CD4-positive, alpha-beta memory T cell (primary cell): ENCODE results near the gene TMF1. TPM values are rescaled to one million over a fixed set of nuclear protein-coding genes. Genes with fewer than 3 reads are reported as not detected.
A peak's percentile ranks its signal among the peaks of the same experiment; 100 is the strongest.

Experiments used
- CTCF ChIA-PET: fragments of 350-600 bp; sonication (Branson Sonifier 250); formaldehyde crosslinking; loops from one replicate; lab custom pipeline; 2021; ENCODE audit warnings: inconsistent platforms; ENCODE audit not compliant: partially characterized antibody; lab: Charles Lee
- POLR2A ChIA-PET: fragments of 350-600 bp; sonication (Branson Sonifier 250); formaldehyde crosslinking; loops from one replicate; lab custom pipeline; 2021; ENCODE audit not compliant: partially characterized antibody; lab: Charles Lee
- DNase-seq, 5 donors: peaks; one replicate each; pipeline versions ENCODE4 v3.0.0 to v3.0.0-alpha.2; 2020 to 2022; ENCODE audit warnings: mixed read lengths in 1 of 5
- H3K27ac ChIP-seq: one replicate; pipeline ENCODE4 v1.7.0; 2013; ENCODE audit warnings: low read depth, low read length
- H3K27me3 ChIP-seq: 2 replicates; pipeline ENCODE4 v1.7.0; 2013; ENCODE audit warnings: mild to moderate bottlenecking, low read length, moderate library complexity; ENCODE audit not compliant: insufficient read depth
- H3K36me3 ChIP-seq: 2 replicates; pipeline ENCODE4 v1.7.0; 2013; ENCODE audit warnings: mild to moderate bottlenecking, low read length, moderate library complexity; ENCODE audit not compliant: insufficient read depth
- H3K4me1 ChIP-seq: 2 replicates; pipeline ENCODE4 v1.7.0; 2013; ENCODE audit warnings: mild to moderate bottlenecking, low read length, moderate library complexity; ENCODE audit not compliant: insufficient read depth
- H3K4me3 ChIP-seq, 2 donors: one replicate each; pipeline ENCODE4 v1.7.0; 2013; ENCODE audit warnings: low read length in 2 of 2, mild to moderate bottlenecking in 1 of 2
- H3K9me3 ChIP-seq, 2 donors: one replicate each; pipeline ENCODE4 v1.7.0; 2013; ENCODE audit warnings: low read length in 2 of 2, control low read depth in 1 of 2; ENCODE audit not compliant: control insufficient read depth in 1 of 2
- H3K27ac Mint-ChIP-seq, 7 donors: one replicate each; pipeline ENCODE4 v1.8.0; 2020 to 2021; ENCODE audit warnings: mixed read lengths in 7 of 7, mild to moderate bottlenecking in 6 of 7, inconsistent platforms in 3 of 7, moderate library complexity in 3 of 7
- H3K27me3 Mint-ChIP-seq, 2 donors: one replicate each; pipeline ENCODE4 v1.8.0; 2020 to 2021; ENCODE audit warnings: mixed read lengths in 2 of 2
- H3K36me3 Mint-ChIP-seq, 2 donors: one replicate each; pipeline ENCODE4 v1.8.0; 2020 to 2021; ENCODE audit warnings: mixed read lengths in 2 of 2, inconsistent platforms in 1 of 2, mild to moderate bottlenecking in 1 of 2
- H3K4me1 Mint-ChIP-seq, 4 donors: one replicate each; pipeline ENCODE4 v1.8.0; 2020 to 2021; ENCODE audit warnings: mixed read lengths in 4 of 4, mild to moderate bottlenecking in 1 of 4
- H3K4me3 Mint-ChIP-seq, 8 donors: one replicate each; pipeline ENCODE4 v1.8.0; 2020 to 2021; ENCODE audit warnings: mixed read lengths in 8 of 8, mild to moderate bottlenecking in 7 of 8, moderate library complexity in 6 of 8, inconsistent platforms in 3 of 8
- H3K9me3 Mint-ChIP-seq, 8 donors: one replicate each; pipeline ENCODE4 v1.8.0; 2020 to 2021; ENCODE audit warnings: mixed read lengths in 8 of 8, mild to moderate bottlenecking in 5 of 8, inconsistent platforms in 3 of 8, moderate library complexity in 1 of 8
- intact Hi-C: fragments of 100-400 bp; cut with micrococcal nuclease; formaldehyde crosslinking; loops from one replicate; pipeline ENCODE4 v1.15.1; 2023
- polyA plus RNA-seq, 2 donors: library from polyadenylated mRNA; unstranded; fragments of 300-500 nt; fragmentation: Illumina TruSeq; gene quantifications; one replicate each; pipeline ENCODE4 v1.2.3, GENCODE V29; 2021
- total RNA-seq, 2 experiments: library from RNA; stranded (reverse); gene quantifications; one replicate each; pipeline ENCODE4 v1.2.3, GENCODE V29; 2021

The TMF1 gene
- total and polyA plus RNA-seq, 4 experiments from 2014 or later = 42.8 to 61.0 (median 50.8) TPM

- Mint-ChIP-seq H3K27me3 (no peaks in the 10 kb centered on the region), H3K27ac (peak overlapping the region; percentile 42 to 88 (median 79)), H3K9me3 (no peaks in the 10 kb centered on the region), H3K36me3 (peaks cover 21 to 42% of the 10 kb centered on the region in 2 donors), H3K4me3 (peak overlapping the region; percentile 84 to 99 (median 98)), H3K4me1 (peaks cover 56 to 80% (median 64%) of the 10 kb centered on the region in 4 donors)
- H3K36me3 ChIP-seq = peaks cover 4% of the 10 kb centered on the region
- peak overlapping the region; percentile 43 to 44 for H3K4me3 ChIP-seq
- peaks cover 76% of the 10 kb centered on the region for H3K4me1 ChIP-seq
- H3K27ac ChIP-seq = peak overlapping the region; percentile 85
- no peaks in the 10 kb centered on the region for H3K9me3 ChIP-seq
- ChIA-PET CTCF (interaction anchor here (1.0 to 3.8 kb wide), 8 partner anchors 13 to 36 kb away, joined by 3 to 33 read pairs (median 5); partner anchors contain the start of gene TMF1), POLR2A (interaction anchor here (0.7 to 18.6 kb wide), 10 partner anchors 5 to 118 kb away, joined by 3 to 287 read pairs (median 4); partner anchors contain the start of genes EOGT and TMF1)
- H3K27me3 ChIP-seq = no peaks in the 10 kb centered on the region
- DNase-seq = peak in 3 of 5 donors; percentile 16 to 37 (median 33)
- intact Hi-C loops = no loop called here
Observed at GRCh38 chr3:69087030-69087791, 35.1 kb upstream of the TMF1 start.

- peaks cover 75% of the 10 kb centered on the region for H3K4me1 ChIP-seq
- intact Hi-C loops = loop anchor here (2.0 kb wide), 2 partner anchors 35 to 73 kb away; partner anchors contain the start of gene EOGT
- H3K36me3 Mint-ChIP-seq = peaks cover 17 to 38% of the 10 kb centered on the region in 2 donors
- H3K9me3 ChIP-seq = no peaks in the 10 kb centered on the region
- peak; percentile 39 to 80 (median 49) for DNase-seq
- no peaks in the 10 kb centered on the region for H3K27me3 ChIP-seq
- ChIA-PET POLR2A (interaction anchor here (0.7 to 18.6 kb wide), 10 partner anchors 7 to 119 kb away, joined by 3 to 287 read pairs (median 4); partner anchors contain the start of genes EOGT and TMF1), CTCF (interaction anchor here (1.0 to 3.8 kb wide), 11 partner anchors 9 to 42 kb away, joined by 3 to 33 read pairs (median 5); partner anchors contain the start of gene TMF1)
- peak overlapping the region; percentile 85 to 99 (median 98) for H3K27ac Mint-ChIP-seq
- H3K27ac ChIP-seq = peak overlapping the region; percentile 85
- no peaks in the 10 kb centered on the region for H3K9me3 Mint-ChIP-seq
- no peaks in the 10 kb centered on the region for H3K27me3 Mint-ChIP-seq
- peak overlapping the region; percentile 96 to 99 (median 98) for H3K4me3 Mint-ChIP-seq
- H3K4me3 ChIP-seq = peak overlapping the region; percentile 88 to 95
- H3K4me1 Mint-ChIP-seq = peaks cover 56 to 80% (median 66%) of the 10 kb centered on the region in 4 donors
- peaks cover 4% of the 10 kb centered on the region for H3K36me3 ChIP-seq
Observed at GRCh38 chr3:69085833-69086722, 33.9 kb upstream of the TMF1 start.

GRCh38 chr3:69085168-69085832 is 33.2 kb upstream of the TMF1 start:
- POLR2A ChIA-PET = interaction anchor here (0.9 to 18.6 kb wide), 17 partner anchors 7 to 1430 kb away, joined by 3 to 287 read pairs (median 4); partner anchors contain the start of genes EOGT and TMF1

GRCh38 chr3:69084326-69085167 is 32.4 kb upstream of the TMF1 start, which contains the start of gene ARL6IP5:
Gene ARL6IP5, plus strand, starts transcription at chr3:69084937. Its CDS starts 111 bp downstream, at chr3:69085048.
- no peaks in the 10 kb centered on the region for H3K27me3 Mint-ChIP-seq
- H3K27ac ChIP-seq = peak within 1 kb of the TSS; percentile 85
- H3K9me3 Mint-ChIP-seq = no peaks in the 10 kb centered on the region
- H3K4me3 Mint-ChIP-seq = peak within 1 kb of the TSS; percentile 96 to 99 (median 98)
- intact Hi-C loops = loop anchor here (1.0 to 5.0 kb wide), 5 partner anchors 8 to 1427 kb away; partner anchors contain the start of genes EOGT and TMF1
- ChIA-PET CTCF (interaction anchor here (0.9 to 3.8 kb wide), 5 partner anchors 11 to 37 kb away, joined by 3 to 33 read pairs (median 5); partner anchors contain the start of gene TMF1), POLR2A (interaction anchor here (0.7 to 18.6 kb wide), 17 partner anchors 8 to 1429 kb away, joined by 3 to 287 read pairs (median 4); partner anchors contain the start of genes EOGT and TMF1)
- H3K27me3 ChIP-seq = no peaks in the 10 kb centered on the region
- H3K36me3 ChIP-seq = no peaks in the 10 kb centered on the region
- H3K36me3 Mint-ChIP-seq = peaks cover 11 to 27% of the 10 kb centered on the region in 2 donors
- no peaks in the 10 kb centered on the region for H3K9me3 ChIP-seq
- H3K4me1 ChIP-seq = peaks cover 69% of the 10 kb centered on the region
- H3K4me3 ChIP-seq = peak within 1 kb of the TSS; percentile 88 to 95
- DNase-seq = peak; percentile 89 to 96 (median 92)
- H3K4me1 Mint-ChIP-seq = peaks cover 45 to 76% (median 58%) of the 10 kb centered on the region in 4 donors
- peak within 1 kb of the TSS; percentile 85 to 99 (median 98) for H3K27ac Mint-ChIP-seq

More at GRCh38 chr3:69085168-69085832, 33.2 kb upstream of the TMF1 start:
- peak in 2 of 5 donors; percentile 17 to 18 for DNase-seq
- H3K27me3 Mint-ChIP-seq = no peaks in the 10 kb centered on the region
- Histone ChIP-seq H3K4me3 (peak overlapping the region; percentile 88 to 95), H3K36me3 (peaks cover 4% of the 10 kb centered on the region), H3K4me1 (peaks cover 75% of the 10 kb centered on the region), H3K9me3 (no peaks in the 10 kb centered on the region), H3K27me3 (no peaks in the 10 kb centered on the region), H3K27ac (peak overlapping the region; percentile 85)
- peaks cover 52 to 81% (median 64%) of the 10 kb centered on the region in 4 donors for H3K4me1 Mint-ChIP-seq
- CTCF ChIA-PET = interaction anchor here (0.9 to 3.8 kb wide), 8 partner anchors 9 to 41 kb away, joined by 3 to 33 read pairs (median 4); partner anchors contain the start of gene TMF1
- peak overlapping the region; percentile 85 to 99 (median 98) for H3K27ac Mint-ChIP-seq
- intact Hi-C loops = loop anchor here (2.0 kb wide), 2 partner anchors 36 to 72 kb away; partner anchors contain the start of gene EOGT
- H3K9me3 Mint-ChIP-seq = no peaks in the 10 kb centered on the region
- H3K36me3 Mint-ChIP-seq = peaks cover 17 to 34% of the 10 kb centered on the region in 2 donors
- peak overlapping the region; percentile 96 to 99 (median 98) for H3K4me3 Mint-ChIP-seq

- Mint-ChIP-seq H3K27ac (peak overlapping the region; percentile 85 to 99 (median 98)), H3K9me3 (no peaks in the 10 kb centered on the region), H3K4me3 (peak overlapping the region; percentile 63 to 99 (median 72)), H3K27me3 (no peaks in the 10 kb centered on the region), H3K36me3 (peaks cover 7 to 27% of the 10 kb centered on the region in 2 donors), H3K4me1 (peaks cover 44 to 73% (median 57%) of the 10 kb centered on the region in 4 donors)
- POLR2A ChIA-PET = interaction anchor here (0.7 to 18.6 kb wide), 6 partner anchors 10 to 116 kb away, joined by 3 to 287 read pairs (median 60); partner anchors contain the start of genes EOGT and TMF1
- CTCF ChIA-PET = interaction anchor here (0.8 to 1.9 kb wide), 3 partner anchors 10 to 38 kb away, joined by 3 to 10 read pairs (median 5); partner anchors contain the start of gene TMF1
- intact Hi-C loops = loop anchor here (5.0 kb wide), 1 partner anchor 1426 kb away; no protein-coding TSS in a partner anchor
- DNase-seq = peak; percentile 27 to 87 (median 56)
- Histone ChIP-seq H3K4me3 (peak overlapping the region in 1 of 2 donors; percentile 24), H3K27me3 (no peaks in the 10 kb centered on the region), H3K36me3 (no peaks in the 10 kb centered on the region), H3K9me3 (no peaks in the 10 kb centered on the region), H3K4me1 (peaks cover 70% of the 10 kb centered on the region), H3K27ac (peak overlapping the region; percentile 85)
Observed at GRCh38 chr3:69082805-69083204, 30.7 kb upstream of the TMF1 start.
